ENCODE data around the gene ARPC1A. TPM values are rescaled to one million over a fixed set of nuclear protein-coding genes. Genes with fewer than 3 reads are reported as not detected.

Gene ARPC1A
- total RNA-seq, 1 donor from 2014 or later = 198 TPM

DNA sequence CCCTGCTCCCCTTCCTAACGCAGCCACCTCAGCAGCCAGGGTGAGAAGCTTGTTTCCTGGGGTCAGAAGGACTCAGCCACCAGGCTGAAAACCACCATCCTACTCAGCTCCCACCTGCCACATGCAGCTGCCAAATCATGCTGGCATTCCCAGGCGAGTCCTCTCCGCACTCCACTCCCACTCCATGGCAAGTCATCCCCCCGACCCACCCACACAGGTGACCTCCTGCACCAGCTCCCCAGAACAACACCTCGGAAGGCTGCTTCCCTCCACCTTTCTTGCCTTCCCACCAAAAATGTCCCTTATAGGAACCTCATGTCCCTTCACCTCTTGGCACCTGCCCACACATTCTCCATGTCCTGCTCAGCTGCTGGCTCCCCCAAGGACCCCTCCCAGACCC lies 78.1 kb downstream of the ARPC1A start:
- H4K20me1 ChIP-seq (ENCODE audit: insufficient read depth, low read length) = peaks cover 77% of the 10 kb centered on the region
- Mint-ChIP-seq H3K36me3 (ENCODE audit: low read depth, unreplicated experiment) (peaks cover 19% of the 10 kb centered on the region), H3K4me1 (ENCODE audit: low read depth, unreplicated experiment) (peaks cover 18% of the 10 kb centered on the region)

DNA sequence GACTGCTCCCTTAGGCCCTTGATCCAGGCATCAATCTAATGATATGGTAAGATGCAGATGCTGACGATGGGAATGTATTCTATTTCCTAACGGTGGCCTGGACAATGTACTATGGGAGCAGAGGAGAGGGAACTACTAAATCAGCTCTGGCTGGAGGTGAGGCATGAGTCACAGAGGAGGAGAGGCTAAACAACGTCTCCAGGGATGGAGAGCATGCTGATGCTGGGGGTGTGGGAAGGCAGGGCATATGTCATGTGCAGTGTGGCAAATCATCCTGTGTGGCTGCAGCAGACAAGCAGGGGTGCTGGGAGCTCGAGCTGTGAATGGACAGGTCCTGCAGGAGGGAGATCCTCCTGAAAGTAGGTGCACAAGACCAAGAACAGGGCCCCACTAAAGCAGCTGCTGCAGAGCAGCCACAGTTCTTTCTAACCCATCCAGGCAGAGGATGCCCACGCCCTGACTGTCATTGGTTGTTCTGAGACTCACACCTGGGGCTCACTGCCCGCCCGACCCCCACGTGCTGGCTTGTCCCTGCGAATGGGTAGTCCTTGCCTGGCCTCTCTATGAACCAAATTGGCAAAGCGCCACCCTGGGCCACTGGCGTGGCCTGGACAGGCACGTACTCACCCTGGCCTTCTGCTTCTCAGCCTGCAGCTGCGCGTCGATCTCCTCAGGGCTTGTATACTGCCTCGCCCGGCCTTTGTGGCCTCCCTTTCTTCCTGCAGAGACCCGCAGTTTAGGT lies 78.7 kb downstream of the ARPC1A start:
- Mint-ChIP-seq H3K9me3 (ENCODE audit: unreplicated experiment) (no peaks in the 10 kb centered on the region), H3K27ac (ENCODE audit: unreplicated experiment) (peak overlapping the region; percentile 36), H3K27me3 (ENCODE audit: low read depth, unreplicated experiment) (no peaks in the 10 kb centered on the region), H3K4me3 (ENCODE audit: unreplicated experiment) (peak overlapping the region; percentile 28), H3K4me1 (ENCODE audit: low read depth, unreplicated experiment) (peaks cover 17% of the 10 kb centered on the region), H3K36me3 (ENCODE audit: low read depth, unreplicated experiment) (peaks cover 17% of the 10 kb centered on the region)
- Histone ChIP-seq H3K9ac (ENCODE audit: low read length) (peak overlapping the region; percentile 12), H3K36me3 (ENCODE audit: insufficient read depth, low read length) (peaks cover 22% of the 10 kb centered on the region), H2AFZ (ENCODE audit: low read depth, low read length) (no peak overlapping the region), H3K9me3 (ENCODE audit: insufficient read depth, low read depth, low read length) (no peaks in the 10 kb centered on the region), H3K79me2 (ENCODE audit: insufficient read depth, low read length) (peaks cover 74% of the 10 kb centered on the region), H4K20me1 (ENCODE audit: insufficient read depth, low read length) (peaks cover 76% of the 10 kb centered on the region), H3K4me1 (ENCODE audit: insufficient read depth, low read length) (peaks cover 12% of the 10 kb centered on the region), H3K4me2 (ENCODE audit: low read length) (peak overlapping the region; percentile 4), H3K27me3 (ENCODE audit: insufficient read depth, low read length) (no peaks in the 10 kb centered on the region), H3K27ac (ENCODE audit: low read depth, low read length) (no peak overlapping the region), H3K4me3 (ENCODE audit: insufficient read depth, low read depth, low read length) (no peak overlapping the region)
- DNase-seq (ENCODE audit: low read depth) (peak; percentile 16), FAIRE-seq (no peak)
- TF ChIP-seq, protein P1, sequence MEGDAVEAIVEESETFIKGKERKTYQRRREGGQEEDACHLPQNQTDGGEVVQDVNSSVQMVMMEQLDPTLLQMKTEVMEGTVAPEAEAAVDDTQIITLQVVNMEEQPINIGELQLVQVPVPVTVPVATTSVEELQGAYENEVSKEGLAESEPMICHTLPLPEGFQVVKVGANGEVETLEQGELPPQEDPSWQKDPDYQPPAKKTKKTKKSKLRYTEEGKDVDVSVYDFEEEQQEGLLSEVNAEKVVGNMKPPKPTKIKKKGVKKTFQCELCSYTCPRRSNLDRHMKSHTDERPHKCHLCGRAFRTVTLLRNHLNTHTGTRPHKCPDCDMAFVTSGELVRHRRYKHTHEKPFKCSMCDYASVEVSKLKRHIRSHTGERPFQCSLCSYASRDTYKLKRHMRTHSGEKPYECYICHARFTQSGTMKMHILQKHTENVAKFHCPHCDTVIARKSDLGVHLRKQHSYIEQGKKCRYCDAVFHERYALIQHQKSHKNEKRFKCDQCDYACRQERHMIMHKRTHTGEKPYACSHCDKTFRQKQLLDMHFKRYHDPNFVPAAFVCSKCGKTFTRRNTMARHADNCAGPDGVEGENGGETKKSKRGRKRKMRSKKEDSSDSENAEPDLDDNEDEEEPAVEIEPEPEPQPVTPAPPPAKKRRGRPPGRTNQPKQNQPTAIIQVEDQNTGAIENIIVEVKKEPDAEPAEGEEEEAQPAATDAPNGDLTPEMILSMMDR (IDR thresholded peaks at IDR 0.05; ENCODE audit: insufficient read depth, low read depth, low read length) = no peak
- no peak for TF ChIP-seq EZH2 (IDR thresholded peaks at IDR 0.05; ENCODE audit: insufficient read depth, low read length)

More for the DNA sequence above, 78.1 kb downstream of the ARPC1A start:
- Histone ChIP-seq H3K79me2 (ENCODE audit: insufficient read depth, low read length) (peaks cover 69% of the 10 kb centered on the region), H3K4me2 (ENCODE audit: low read length) (peak overlapping the region; percentile 4), H3K4me3 (ENCODE audit: insufficient read depth, low read depth, low read length) (no peak overlapping the region), H2AFZ (ENCODE audit: low read depth, low read length) (no peak overlapping the region), H3K27me3 (ENCODE audit: insufficient read depth, low read length) (no peaks in the 10 kb centered on the region), H3K36me3 (ENCODE audit: insufficient read depth, low read length) (peaks cover 22% of the 10 kb centered on the region), H3K27ac (ENCODE audit: low read depth, low read length) (no peak overlapping the region), H3K9me3 (ENCODE audit: insufficient read depth, low read depth, low read length) (no peaks in the 10 kb centered on the region), H3K9ac (ENCODE audit: low read length) (peak overlapping the region; percentile 12), H3K4me1 (ENCODE audit: insufficient read depth, low read length) (peaks cover 12% of the 10 kb centered on the region)
- no peaks in the 10 kb centered on the region for H3K27me3 Mint-ChIP-seq (ENCODE audit: low read depth, unreplicated experiment)
- H3K27ac Mint-ChIP-seq (ENCODE audit: unreplicated experiment) = peak overlapping the region; percentile 36
- FAIRE-seq (no peak), DNase-seq (ENCODE audit: low read depth) (no peak)
- TF ChIP-seq, protein P1 (IDR thresholded peaks at IDR 0.05; ENCODE audit: insufficient read depth, low read depth, low read length) = no peak
- TF ChIP-seq EZH2 (IDR thresholded peaks at IDR 0.05; ENCODE audit: insufficient read depth, low read length) = no peak
- H3K4me3 Mint-ChIP-seq (ENCODE audit: unreplicated experiment) = no peak overlapping the region
- no peaks in the 10 kb centered on the region for H3K9me3 Mint-ChIP-seq (ENCODE audit: unreplicated experiment)

DNA sequence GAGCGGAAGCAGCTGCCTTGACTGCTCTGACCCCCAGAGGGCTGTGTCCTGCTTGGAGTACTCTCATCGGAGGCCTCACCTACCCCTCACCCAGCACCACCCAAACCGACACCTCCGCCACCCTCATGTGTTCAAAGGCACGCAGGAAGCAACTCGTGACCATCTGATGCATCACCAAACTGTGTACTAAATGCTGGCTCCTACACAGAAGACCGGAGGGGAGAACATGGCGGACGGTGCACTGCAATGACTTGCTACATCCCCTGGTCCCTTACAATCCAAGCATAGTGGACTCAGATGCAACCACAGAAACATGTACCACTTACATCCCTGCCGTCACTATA lies 79.3 kb downstream of the ARPC1A start:
- H3K4me2 ChIP-seq (ENCODE audit: low read length) = no peak overlapping the region
- FAIRE-seq (no peak), DNase-seq (ENCODE audit: low read depth) (no peak)
- peaks cover 15% of the 10 kb centered on the region for H3K4me1 ChIP-seq (ENCODE audit: insufficient read depth, low read length)
- no peaks in the 10 kb centered on the region for H3K9me3 ChIP-seq (ENCODE audit: insufficient read depth, low read depth, low read length)
- Mint-ChIP-seq H3K9me3 (ENCODE audit: unreplicated experiment) (no peaks in the 10 kb centered on the region), H3K4me3 (ENCODE audit: unreplicated experiment) (no peak overlapping the region), H3K36me3 (ENCODE audit: low read depth, unreplicated experiment) (peaks cover 17% of the 10 kb centered on the region), H3K4me1 (ENCODE audit: low read depth, unreplicated experiment) (peaks cover 17% of the 10 kb centered on the region), H3K27ac (ENCODE audit: unreplicated experiment) (no peak overlapping the region), H3K27me3 (ENCODE audit: low read depth, unreplicated experiment) (no peaks in the 10 kb centered on the region)
- peaks cover 22% of the 10 kb centered on the region for H3K36me3 ChIP-seq (ENCODE audit: insufficient read depth, low read length)
- H3K79me2 ChIP-seq (ENCODE audit: insufficient read depth, low read length) = peaks cover 75% of the 10 kb centered on the region
- no peak overlapping the region for H3K27ac ChIP-seq (ENCODE audit: low read depth, low read length)
- H3K9ac ChIP-seq (ENCODE audit: low read length) = no peak overlapping the region
- no peaks in the 10 kb centered on the region for H3K27me3 ChIP-seq (ENCODE audit: insufficient read depth, low read length)
- TF ChIP-seq, protein P1 (IDR thresholded peaks at IDR 0.05; ENCODE audit: insufficient read depth, low read depth, low read length) = no peak
- TF ChIP-seq EZH2 (IDR thresholded peaks at IDR 0.05; ENCODE audit: insufficient read depth, low read length) = no peak
- no peak overlapping the region for H2AFZ ChIP-seq (ENCODE audit: low read depth, low read length)
- peaks cover 76% of the 10 kb centered on the region for H4K20me1 ChIP-seq (ENCODE audit: insufficient read depth, low read length)
- no peak overlapping the region for H3K4me3 ChIP-seq (ENCODE audit: insufficient read depth, low read depth, low read length)
